GM21717 (cell line): ENCODE results near the gene TSC1.

ENCODE experiments used
- ATAC-seq: cut with Tn5 transposase; IDR thresholded peaks from one replicate; pipeline ENCODE4 v1.9.1; 2021; ENCODE audit warnings: mild to moderate bottlenecking, moderate library complexity; ENCODE audit not compliant: unreplicated experiment

The TSC1 gene

DNA sequence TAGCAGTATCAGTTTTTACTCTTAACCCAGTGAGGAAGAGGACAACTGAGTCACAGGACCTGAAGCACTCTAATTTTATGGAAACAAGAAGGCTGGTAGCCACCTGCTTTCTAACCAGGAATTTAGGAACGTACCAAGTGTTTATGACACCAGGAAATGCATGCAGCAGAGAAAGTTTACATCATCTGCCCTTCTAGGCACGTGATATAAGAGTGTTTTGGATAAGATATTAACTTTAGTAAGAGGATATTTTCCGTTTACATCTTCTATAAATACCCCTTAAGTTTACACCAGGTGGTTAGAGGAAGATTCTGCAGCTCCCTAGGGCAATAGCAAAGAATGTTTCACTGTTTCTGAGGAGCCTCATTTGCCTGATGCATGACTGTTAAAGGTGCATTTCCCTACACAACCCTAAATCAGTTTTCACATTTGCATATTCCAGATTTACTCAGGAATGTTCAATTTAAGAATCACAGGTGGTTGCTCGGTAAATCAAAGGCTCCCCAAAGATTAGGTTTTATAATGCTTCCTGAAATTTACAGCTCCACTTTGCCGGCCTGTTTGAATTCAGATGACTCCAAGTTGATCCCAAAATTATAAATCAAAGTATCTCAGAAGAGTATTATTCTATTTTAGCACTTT is 1.8 kb downstream of the TSC1 start:
- no peak for ATAC-seq

DNA sequence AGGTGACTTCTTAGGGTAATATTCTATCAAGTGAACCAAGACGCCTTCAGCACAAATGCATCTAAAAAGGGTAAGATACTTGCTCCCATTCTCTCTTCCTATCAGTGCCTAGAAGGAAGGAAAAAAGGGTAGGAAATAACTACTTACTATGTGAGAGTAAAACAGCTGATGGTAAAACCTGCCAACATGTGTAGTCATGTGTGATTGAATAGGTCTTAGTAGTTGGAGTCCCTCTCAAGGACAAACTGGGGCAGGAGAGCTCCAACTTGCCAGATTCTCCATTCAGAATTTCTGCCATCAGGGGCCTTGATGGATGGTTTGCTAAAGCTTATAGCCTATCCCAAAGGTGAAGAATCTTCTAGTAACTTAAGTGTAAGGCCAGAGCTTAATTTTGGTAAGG is 5.2 kb downstream of the TSC1 start:
- no peak for ATAC-seq

DNA sequence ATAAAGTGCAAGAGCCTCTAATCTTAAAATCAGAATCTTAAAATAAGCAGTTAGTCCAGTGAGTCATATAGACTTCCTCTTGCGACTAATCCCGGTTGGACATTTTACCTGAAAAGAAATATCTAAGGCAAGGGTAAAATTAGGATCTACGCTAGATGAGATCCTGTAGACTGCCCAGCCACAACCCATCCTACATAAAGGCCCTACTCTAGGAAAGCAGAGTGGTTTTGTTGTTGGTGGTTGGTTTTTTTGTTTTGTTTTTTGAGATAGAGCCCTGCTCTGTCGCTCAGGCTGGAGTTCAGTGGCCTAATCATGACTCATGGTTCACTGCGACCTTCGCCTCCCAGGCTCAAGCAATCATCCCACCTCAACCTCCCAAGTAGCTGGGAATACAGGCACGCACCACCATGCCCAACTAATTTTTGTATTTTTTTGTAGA is 6.9 kb downstream of the TSC1 start:
- ATAC-seq: no peak

DNA sequence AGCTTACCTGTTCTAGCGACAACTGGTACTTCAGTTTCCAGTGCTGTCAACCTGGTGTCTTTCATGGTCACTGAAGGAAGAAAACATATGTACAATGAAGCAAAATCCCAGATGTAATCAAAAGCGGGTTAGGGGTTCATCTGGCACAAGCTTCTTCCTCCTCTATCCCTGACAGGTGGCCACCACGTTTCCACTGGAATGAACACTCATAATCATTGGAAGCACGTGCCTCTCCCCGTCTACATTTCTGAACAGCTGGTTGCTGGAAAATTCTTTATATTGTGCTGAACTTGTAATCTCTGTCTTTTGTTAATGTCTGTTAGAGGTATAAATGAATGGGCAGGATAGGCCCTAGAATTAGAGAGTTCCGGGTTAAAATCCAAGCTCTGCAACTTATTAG is 9.4 kb downstream of the TSC1 start:
- no peak for ATAC-seq

DNA sequence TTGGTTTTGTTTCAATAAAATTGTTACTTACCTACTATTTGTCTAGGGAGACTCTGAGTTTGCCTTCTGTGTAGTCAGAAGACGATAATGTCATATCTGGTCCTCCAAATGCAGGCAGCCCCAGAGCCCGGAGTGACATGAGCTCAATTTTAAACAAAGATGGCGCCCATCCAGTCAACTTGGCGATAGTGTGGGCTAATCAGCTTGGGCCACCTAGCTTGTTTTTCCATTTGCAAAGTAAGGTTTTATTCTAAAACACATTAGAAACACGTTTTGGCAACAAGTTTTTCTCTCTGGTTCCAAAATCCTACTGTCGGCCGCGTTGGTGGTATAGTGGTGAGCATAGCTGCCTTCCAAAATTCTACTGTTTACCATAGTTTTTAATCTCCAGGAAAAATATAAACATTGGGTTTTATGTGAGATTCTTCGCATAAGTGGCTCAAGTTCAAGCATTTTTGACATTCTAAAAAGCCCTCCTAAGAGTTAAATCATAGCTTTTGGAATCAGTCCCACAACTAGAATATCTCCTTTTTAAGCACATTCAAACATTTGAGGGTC is 13.2 kb downstream of the TSC1 start:
- no peak for ATAC-seq

DNA sequence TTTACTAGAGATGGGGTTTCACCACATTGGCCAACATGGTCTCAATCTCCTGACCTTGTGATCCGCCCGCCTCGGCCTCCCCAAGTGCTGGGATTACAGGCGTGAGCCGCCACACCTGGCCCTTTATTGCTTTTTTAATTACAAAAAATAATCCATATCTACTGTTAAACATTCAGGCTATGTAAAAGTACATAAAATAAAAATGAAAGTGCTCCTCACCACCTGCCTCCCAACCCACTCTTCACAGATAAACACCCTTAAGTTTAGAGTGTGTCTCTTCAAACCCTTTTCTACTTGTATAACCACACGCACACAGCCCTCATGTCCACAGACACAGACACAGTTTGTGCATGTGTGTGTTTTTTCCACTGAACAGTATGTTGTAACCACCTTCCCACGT is 16.7 kb downstream of the TSC1 start:
- ATAC-seq: no peak

DNA sequence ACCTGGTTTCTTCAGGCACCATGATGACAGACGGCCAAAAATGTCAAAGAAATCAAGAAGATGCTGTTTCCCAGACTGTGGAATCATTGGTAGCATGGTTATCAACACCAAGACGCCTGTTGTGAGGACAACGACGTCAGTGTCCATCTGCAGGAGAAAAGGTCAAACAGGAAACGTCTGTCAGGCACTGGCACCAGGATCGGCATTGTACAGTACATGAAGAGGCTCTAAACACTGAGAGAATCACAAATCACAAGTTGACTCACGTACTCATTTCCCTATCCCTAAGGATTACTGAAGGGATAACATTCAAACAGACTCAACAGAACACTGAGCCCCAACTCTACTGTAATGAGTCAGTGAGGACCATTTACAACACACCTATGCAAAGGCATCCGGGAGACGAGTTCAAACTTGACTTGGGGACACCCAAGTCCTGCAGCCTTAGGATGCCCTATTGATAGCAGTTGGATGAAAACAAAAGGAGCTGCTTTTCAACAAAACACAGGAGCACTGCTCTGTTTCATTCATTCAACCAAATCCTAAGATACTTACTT is 21.0 kb downstream of the TSC1 start:
- no peak for ATAC-seq

DNA sequence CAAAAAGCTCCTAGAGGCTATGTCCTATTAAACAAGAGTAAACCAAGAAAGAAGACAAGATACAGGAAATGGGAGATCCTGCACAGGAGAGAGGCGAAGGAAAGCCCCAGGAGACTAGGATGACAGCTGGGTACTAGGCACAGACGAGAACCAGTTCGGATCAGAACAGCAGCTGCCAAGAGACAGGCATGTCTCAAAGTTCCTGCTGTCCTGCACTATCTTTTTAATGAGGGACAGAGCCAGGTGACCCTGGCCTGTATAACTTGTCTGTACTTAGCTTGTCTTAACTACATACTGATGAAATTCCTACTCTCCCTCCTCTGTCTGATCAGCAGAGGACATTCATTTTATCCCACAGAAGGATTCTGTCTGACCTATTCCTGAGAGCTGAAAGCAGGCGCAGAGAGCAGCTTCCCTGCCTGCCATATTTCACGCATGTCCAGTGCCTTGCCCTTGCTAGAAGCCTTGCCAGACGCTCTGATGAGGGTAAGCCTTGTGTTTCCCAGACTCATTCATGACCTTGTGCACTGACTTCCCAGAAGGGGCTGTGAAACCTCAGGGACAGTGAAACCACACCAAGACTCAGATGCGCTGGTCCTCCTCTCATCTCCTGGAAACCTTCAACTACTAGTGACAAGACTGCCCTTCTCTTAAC is 24.7 kb downstream of the TSC1 start:
- ATAC-seq: no peak

DNA sequence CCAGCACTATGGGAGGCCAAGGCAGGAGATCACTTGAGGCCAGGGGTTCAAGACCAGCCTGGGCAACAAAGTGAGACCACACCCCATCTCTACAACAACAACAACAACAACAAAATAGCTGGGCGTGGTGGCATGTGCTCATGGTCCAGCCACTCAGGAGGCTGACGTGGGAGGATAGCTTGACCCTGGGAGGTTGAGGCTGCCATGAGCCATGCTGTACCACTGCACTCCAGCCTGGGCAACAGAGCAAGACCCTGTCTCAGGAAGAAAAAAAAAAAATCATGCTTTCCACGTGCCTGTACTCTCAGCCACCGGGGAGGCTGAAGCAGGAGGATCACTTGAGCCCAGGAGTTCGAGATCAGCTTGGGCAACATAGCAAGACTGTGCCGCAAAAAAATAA is 29.5 kb downstream of the TSC1 start:
- no peak for ATAC-seq

DNA sequence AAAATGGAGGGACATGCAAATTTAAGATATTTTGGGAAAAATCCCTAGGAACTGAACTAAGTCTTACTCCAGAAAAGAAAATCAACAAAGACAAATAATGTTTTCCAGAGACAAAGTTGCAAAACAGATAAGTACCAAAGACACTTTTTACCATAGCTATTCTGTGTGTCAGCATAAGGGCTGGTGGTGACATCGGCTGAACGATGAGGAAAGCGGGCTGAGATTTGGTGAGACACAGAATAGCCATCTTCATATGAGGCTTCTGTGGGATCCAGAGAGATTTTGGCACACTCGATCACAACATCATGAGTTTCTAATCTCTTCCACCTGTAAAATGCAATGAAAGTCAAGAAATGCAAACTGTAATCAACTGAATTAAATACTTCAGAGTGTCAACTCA is 32.3 kb downstream of the TSC1 start:
- no peak for ATAC-seq

DNA sequence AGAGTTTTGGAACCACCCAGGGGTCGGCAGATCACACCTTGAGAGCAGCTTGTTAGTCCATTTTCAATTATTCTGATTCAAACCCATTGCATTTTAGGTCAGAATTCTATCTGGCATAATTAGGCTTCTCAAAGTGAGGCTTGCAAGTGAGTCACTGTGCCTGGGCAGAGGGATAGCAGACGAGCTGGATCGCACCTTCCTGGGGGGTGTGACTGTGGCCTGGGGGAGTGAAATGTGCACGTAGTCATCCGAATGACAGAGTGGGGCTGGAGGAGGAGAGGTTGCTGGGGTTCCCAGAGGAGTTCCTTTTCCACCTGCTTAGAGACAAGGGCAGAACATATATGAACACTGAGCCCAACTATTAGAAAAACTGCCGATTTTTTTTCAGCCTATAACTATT is 34.0 kb downstream of the TSC1 start:
- no peak for ATAC-seq

DNA sequence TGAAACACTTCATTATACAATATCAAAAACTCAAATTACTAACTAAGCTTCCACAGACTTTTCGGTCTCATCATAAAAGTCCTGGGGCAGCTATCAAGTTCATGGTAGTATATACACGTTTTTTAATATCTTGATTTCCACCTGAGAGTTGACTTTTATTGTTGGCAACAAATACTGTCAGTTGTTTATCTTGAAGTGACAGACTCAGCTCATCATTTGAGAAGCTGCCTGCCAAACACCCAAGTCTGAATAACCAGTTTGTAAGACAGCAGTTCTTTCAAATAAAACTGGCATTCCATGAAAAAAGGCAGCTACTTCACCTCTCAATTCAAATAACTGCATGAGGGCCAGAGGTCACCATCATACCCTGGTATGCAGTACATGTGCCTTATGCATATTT is 35.1 kb downstream of the TSC1 start:
- ATAC-seq: no peak

DNA sequence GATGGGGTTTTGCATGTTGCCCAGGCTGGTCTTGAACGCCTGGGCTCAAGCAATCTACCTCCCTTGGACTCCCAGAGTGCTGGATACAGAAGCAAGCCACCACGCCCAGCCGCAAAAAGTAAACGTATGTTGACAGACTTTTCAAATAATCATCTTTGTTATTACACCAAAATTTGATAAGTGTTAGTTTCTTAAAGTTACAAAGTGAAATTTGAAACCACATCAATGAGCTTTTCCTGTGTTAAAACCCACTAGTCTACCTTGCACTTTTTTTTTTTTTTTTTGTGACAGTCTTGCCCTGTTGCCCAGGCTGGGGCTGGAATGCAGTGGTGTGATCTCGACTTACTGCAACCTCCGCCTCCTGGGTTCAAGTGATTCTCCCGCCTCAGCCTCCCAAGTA is 35.8 kb downstream of the TSC1 start:
- ATAC-seq: no peak

DNA sequence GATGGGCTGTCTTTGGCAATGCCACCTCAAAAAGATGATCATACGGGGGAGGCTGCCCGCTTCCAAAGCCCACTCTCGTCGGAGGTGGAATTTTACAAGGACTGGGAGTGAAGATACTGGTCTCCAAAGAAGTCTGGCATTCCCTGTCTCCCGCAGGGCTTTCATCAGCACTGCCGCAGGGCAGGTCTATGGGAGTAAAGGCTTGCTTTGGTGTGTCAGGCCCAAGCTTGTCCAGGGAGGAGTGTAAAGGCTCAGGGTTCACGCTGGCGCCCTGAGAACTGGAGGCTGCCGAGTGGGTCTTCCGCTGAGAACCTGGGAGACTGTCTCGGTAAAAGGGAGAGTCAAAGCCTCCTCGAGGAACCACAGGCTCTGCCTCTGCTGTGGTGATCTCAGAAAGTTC is 38.7 kb downstream of the TSC1 start:
- ATAC-seq: no peak

DNA sequence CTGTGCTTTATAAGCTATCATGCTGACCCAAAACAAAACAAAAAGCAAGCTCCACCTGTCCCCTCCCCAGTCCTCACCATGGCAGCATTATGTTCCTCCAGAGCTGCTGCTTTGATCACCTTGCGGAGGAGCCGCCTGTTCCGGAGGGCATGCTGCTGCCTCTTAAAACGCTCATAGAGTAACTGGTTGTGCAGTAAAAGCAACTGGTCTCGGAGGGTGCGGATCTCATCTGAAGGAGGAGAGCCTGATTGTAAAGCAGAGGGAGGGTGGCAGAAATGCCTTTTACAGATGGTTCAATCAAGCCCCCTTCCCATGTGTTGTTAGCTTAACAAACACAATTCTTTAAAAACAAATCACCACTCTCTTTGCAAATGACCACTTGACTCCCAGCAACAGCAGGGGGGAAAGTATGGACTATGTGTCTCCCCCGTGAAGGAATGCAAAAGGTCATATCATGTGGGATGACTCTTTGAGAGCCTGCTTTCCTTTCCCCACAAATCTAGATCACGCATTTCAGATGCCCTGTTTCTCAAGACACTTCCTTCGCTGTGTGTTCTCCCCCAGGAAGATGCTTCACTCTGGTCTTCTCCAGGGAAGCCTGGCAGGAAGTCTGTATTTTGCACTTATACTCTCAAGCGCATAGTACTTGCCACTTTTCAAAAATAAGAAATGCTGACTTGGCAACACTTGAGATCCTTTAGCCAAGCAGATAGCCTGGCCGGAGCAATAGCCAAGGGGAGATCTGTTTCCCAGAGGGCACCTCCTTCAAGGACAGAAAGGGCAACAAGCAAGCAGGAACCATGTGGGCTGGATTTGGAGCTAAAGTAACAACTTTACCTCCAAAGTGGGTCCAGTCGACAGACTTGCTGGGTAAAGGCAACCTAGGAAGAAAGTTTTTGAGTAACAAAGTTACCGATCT is 40.6 kb downstream of the TSC1 start:
- no peak for ATAC-seq

DNA sequence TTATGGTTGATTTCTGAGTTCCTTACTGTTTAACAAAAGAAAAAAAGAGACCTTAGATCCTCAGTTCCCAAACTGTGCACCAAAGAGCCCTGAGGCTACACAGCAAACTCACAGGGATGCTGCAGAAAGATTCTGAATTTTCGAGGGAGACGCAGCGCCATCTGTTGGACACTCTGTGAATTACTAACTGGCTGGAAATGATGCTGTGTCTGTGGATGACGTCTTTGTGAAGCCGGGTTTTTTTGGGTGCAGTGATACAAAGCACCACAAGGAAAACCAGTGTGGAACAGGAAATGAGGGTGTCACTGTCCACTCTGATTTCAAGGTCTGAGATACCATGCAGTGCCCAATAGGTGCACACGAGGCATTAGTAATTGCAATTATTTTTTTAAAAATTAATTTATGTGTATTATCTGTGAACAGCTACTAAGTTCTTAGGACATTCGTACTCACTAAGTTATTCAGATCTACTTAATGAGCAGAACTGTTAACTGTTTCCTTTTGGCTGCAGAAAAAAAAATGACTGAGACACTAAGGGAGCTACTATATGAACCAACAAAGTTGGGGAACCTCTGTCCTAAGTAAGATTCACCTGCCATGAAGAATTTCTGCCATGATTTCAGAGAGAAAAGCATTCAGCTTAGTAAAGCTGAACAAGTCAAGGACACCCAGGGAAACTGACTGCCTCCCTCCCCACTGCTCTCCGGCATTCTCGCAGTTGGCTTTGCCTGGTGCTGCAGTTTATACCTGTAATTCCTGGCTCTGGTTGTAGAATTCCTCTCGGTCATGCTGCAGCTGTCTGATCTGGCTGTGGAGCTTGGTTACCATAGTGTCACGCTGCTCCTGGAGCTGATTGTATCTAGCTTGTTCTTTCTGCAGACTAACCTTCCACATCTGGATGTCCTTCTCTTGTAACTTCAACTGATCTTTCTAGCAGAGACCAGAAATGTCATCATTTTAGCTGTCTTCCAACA is 42.3 kb downstream of the TSC1 start:
- ATAC-seq: no peak

DNA sequence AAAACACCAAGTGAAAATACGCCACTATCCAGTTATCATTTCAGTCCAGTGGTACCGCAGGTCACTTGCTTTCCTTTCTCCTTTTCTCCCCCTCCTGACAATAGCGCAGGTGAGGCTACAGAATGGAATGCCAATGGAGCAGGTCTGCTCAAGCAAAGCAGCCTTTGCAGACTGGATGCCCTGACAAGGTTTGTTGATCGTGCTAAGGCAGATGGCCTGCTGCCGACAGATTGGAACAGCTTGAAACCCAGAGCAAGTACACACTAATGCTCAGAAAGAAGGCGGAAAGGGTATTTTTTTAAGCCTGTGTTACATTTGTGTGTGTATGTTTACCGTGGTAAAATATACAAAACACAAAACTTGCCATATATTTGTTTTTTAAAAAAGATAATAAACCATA is 46.4 kb downstream of the TSC1 start:
- ATAC-seq: no peak

DNA sequence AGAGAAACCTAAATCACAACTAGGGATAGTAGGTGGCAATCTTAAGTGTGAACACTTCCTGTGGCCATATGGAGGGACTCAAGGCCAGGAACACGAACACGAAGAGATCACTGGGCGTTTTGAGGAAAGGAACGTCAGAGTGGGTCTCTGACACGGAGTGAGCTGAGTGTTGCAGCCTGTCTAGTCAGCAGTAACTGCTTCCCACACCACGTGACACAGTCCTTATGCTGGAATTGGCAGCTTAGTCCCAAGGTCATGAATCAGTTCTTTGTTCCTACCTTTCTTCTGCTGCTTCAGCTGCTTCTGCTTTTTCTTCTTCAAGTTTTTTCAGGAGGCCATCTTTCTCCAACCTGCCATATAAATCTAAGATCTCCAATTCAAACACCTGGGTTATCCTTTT is 47.5 kb downstream of the TSC1 start:
- ATAC-seq: no peak

DNA sequence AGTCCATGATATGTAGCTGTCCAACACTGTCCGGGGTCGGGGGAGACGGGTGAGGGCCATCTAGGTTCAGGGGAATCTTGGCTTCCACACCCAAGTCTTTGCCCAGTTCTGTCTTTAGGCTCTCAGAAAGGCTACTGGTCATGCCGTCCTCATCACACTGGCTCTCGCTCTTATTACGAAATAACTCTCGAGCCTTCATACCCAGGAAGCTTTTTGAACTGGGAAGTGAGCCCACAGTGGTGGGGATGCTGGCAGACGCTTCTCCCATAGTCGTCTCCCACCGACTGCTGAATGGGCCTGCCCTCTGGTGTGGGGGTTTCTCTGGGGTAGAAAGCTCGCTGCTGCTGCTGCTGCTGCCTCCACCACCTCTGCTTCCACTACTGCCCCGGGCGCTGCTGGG is 48.2 kb downstream of the TSC1 start:
- no peak for ATAC-seq
